ENCODE data around the gene YLPM1. TPM values are rescaled to one million over a fixed set of nuclear protein-coding genes. Genes with fewer than 3 reads are reported as not detected.

Gene YLPM1
- total and polyA plus RNA-seq, 10 of the 15 experiments (the other 5 are each of a cell fraction or from before 2014, with no cell fraction given) = 11.1 to 48.2 (median 18.0) TPM

- 93% methylated on average over 2 of the region's 2 CpGs for WGBS (ENCODE audit: insufficient coverage, insufficient replicate concordance, low lambda C conversion rate, missing lambda C conversion rate)
- no peak overlapping the region for H2AFZ ChIP-seq (ENCODE audit: control insufficient read depth, low read depth, low read length)
- no peaks in the 10 kb centered on the region for H3K79me2 ChIP-seq (ENCODE audit: control insufficient read depth, insufficient read depth, low read length)
- no peak for DNase-seq (ENCODE audit: low read depth, low spot score)
- ChIA-PET RAD21 (ENCODE audit: unreplicated experiment) (interaction anchor here (0.8 to 1.6 kb wide), 3 partner anchors 17 to 244 kb away, joined by 3 to 7 read pairs (median 5); no protein-coding TSS in a partner anchor), CTCF (interaction anchor here (0.7 to 13.8 kb wide), 8 partner anchors 8 to 450 kb away, joined by 3 to 552 read pairs (median 16); partner anchors contain the start of genes DLST and PROX2), POLR2A (interaction anchor here (0.6 to 1.6 kb wide), 2 partner anchors 53 to 72 kb away, joined by 3 read pairs; no protein-coding TSS in a partner anchor), SMC1A (ENCODE audit: uncharacterized antibody, unreplicated experiment) (interaction anchor here (1.3 to 3.0 kb wide), 5 partner anchors 8 to 244 kb away, joined by 3 to 16 read pairs (median 4); no protein-coding TSS in a partner anchor)
- no peak overlapping the region for H3K4me2 ChIP-seq (ENCODE audit: control insufficient read depth, insufficient read depth)
- in situ Hi-C loops (cut with MboI) = loop anchor here (5.0 kb wide), 1 partner anchor 239 kb away; no protein-coding TSS in a partner anchor
- no peaks in the 10 kb centered on the region for H3K4me1 ChIP-seq (ENCODE audit: control insufficient read depth, insufficient read depth, low read length)
- ATAC-seq = peak; percentile 32
- no peak overlapping the region for H3K27ac ChIP-seq (ENCODE audit: control insufficient read depth, insufficient read depth)
- BruUV-seq (replicated peaks) = no TSS peak
- no peaks in the 10 kb centered on the region for H3K36me3 ChIP-seq (ENCODE audit: control insufficient read depth in 2 of 2, insufficient read depth in 2 of 2, low read length in 1 of 2)
- H4K20me1 ChIP-seq (ENCODE audit: control insufficient read depth, insufficient read depth) = no peaks in the 10 kb centered on the region
- intact Hi-C loops (cut with micrococcal nuclease; ENCODE audit: unreplicated experiment) = no loop called here
- FAIRE-seq = no peak
- TF ChIP-seq SMAD1 (IDR thresholded peaks at IDR 0.05; ENCODE audit: low read depth, partially characterized antibody) (no peak), CTCF (IDR thresholded peaks at IDR 0.05 in 2 of 3, conservative IDR thresholded peaks at IDR 0.05 in 1 of 3; ENCODE audit: control insufficient read depth in 2 of 3, extremely low read depth in 1 of 3, insufficient read depth in 1 of 3, low read depth in 3 of 3, low read length in 3 of 3) (no peak), SRF (IDR thresholded peaks at IDR 0.05; ENCODE audit: low read depth in 2 of 2, low read length in 2 of 2) (no peak)
- TF ChIP-seq, protein P1, sequence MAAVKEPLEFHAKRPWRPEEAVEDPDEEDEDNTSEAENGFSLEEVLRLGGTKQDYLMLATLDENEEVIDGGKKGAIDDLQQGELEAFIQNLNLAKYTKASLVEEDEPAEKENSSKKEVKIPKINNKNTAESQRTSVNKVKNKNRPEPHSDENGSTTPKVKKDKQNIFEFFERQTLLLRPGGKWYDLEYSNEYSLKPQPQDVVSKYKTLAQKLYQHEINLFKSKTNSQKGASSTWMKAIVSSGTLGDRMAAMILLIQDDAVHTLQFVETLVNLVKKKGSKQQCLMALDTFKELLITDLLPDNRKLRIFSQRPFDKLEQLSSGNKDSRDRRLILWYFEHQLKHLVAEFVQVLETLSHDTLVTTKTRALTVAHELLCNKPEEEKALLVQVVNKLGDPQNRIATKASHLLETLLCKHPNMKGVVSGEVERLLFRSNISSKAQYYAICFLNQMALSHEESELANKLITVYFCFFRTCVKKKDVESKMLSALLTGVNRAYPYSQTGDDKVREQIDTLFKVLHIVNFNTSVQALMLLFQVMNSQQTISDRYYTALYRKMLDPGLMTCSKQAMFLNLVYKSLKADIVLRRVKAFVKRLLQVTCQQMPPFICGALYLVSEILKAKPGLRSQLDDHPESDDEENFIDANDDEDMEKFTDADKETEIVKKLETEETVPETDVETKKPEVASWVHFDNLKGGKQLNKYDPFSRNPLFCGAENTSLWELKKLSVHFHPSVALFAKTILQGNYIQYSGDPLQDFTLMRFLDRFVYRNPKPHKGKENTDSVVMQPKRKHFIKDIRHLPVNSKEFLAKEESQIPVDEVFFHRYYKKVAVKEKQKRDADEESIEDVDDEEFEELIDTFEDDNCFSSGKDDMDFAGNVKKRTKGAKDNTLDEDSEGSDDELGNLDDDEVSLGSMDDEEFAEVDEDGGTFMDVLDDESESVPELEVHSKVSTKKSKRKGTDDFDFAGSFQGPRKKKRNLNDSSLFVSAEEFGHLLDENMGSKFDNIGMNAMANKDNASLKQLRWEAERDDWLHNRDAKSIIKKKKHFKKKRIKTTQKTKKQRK (IDR thresholded peaks at IDR 0.05; ENCODE audit: low read depth, low read length) = no peak
- no peaks in the 10 kb centered on the region for H3K27me3 ChIP-seq (replicated peaks in 1 of 2; ENCODE audit: control insufficient read depth in 2 of 2, insufficient read depth in 2 of 2, low read length in 1 of 2)
- no peaks in the 10 kb centered on the region for H3K9me3 ChIP-seq (replicated peaks; ENCODE audit: control insufficient read depth, insufficient read depth, low read length)
- H3K4me3 ChIP-seq = no peak overlapping the region
- H3K9ac ChIP-seq (ENCODE audit: control insufficient read depth, insufficient read depth, low read length) = no peak overlapping the region
These were observed 89.9 kb downstream of the YLPM1 start for GRCh38 chr14:74852922-74853530.
